HepG2 (cell line): Measurements from ENCODE around the gene BICRAL. TPM values are rescaled to one million over a fixed set of nuclear protein-coding genes. Genes with fewer than 3 reads are reported as not detected.
A peak's percentile ranks its signal among the peaks of the same experiment; 100 is the strongest.

ENCODE experiments used
- AKNA ChIP-seq: sonication (generic); formaldehyde crosslinking; IDR thresholded peaks from 2 replicates; pipeline ENCODE4 v1.4.0; 2020; ENCODE audit warnings: missing genetic modification reagents, borderline replicate concordance
- ARID5B ChIP-seq: IDR thresholded peaks from 2 replicates; pipeline ENCODE4 v1.4.0; 2020; ENCODE audit warnings: mild to moderate bottlenecking, missing genetic modification reagents
- BRCA1 ChIP-seq: sonication (generic); formaldehyde crosslinking; IDR thresholded peaks from 2 replicates; pipeline ENCODE4 v1.4.0; 2020; ENCODE audit warnings: missing genetic modification reagents
- CREB1 ChIP-seq, 2 experiments: fragments of 450-650 bp in 1 of 2; IDR thresholded peaks; 2 replicates each; pipeline ENCODE4 v1.6.1; 2016 to 2017; ENCODE audit warnings: control low read depth in 1 of 2, mild to moderate bottlenecking in 1 of 2, missing compliant biosample characterization in 1 of 2, missing genetic modification characterization in 1 of 2
- CREM ChIP-seq, 2 experiments: sonication (generic) in 1 of 2; formaldehyde crosslinking in 1 of 2; IDR thresholded peaks; 2 replicates each; pipeline versions ENCODE4 v1.4.0 to v1.6.1; 2016 to 2020; ENCODE audit warnings: antibody characterized with exemption in 1 of 2, mild to moderate bottlenecking in 1 of 2, missing genetic modification reagents in 1 of 2
- ELF1 ChIP-seq: sonication (generic); formaldehyde crosslinking; IDR thresholded peaks from 2 replicates; pipeline ENCODE4 v1.4.0; 2020; ENCODE audit warnings: missing genetic modification reagents
- ESRRA ChIP-seq: sonication (generic); formaldehyde crosslinking; IDR thresholded peaks from 2 replicates; pipeline ENCODE4 v1.5.1; 2020; ENCODE audit warnings: mild to moderate bottlenecking, low read depth, missing genetic modification reagents
- JUND ChIP-seq: sonication (generic); formaldehyde crosslinking; IDR thresholded peaks from 2 replicates; pipeline ENCODE4 v1.8.0; 2022; ENCODE audit warnings: mild to moderate bottlenecking, missing genetic modification reagents
- MAFK ChIP-seq, 2 experiments: IDR thresholded peaks in 1 of 2; conservative IDR thresholded peaks in 1 of 2; 2 replicates each; pipeline ENCODE4 v1.6.1; 2011; ENCODE audit warnings: improper control_type of control experiment in 2 of 2, low read length in 2 of 2
- MYC ChIP-seq: sonication (generic); formaldehyde crosslinking; IDR thresholded peaks from 2 replicates; pipeline ENCODE4 v1.9.0; 2021; ENCODE audit warnings: missing genetic modification reagents, borderline replicate concordance
- NFE2 ChIP-seq: sonication (generic); formaldehyde crosslinking; IDR thresholded peaks from 2 replicates; pipeline ENCODE4 v1.4.0; 2020; ENCODE audit warnings: missing genetic modification reagents
- SUZ12 ChIP-seq: fragments of 150-350 bp; IDR thresholded peaks from 2 replicates; pipeline ENCODE4 v1.6.1; 2014; ENCODE audit warnings: low read depth, low read length
- TAF1 ChIP-seq: sonication (generic); formaldehyde crosslinking; IDR thresholded peaks from 2 replicates; pipeline ENCODE4 v1.4.0; 2020; ENCODE audit warnings: missing genetic modification reagents
- ZBTB25 ChIP-seq: IDR thresholded peaks from 2 replicates; pipeline ENCODE4 v1.6.1; 2018; ENCODE audit warnings: missing genetic modification reagents
- ZBTB33 ChIP-seq: sonication (generic); formaldehyde crosslinking; IDR thresholded peaks from 2 replicates; pipeline ENCODE4 v1.4.0; 2020; ENCODE audit warnings: missing genetic modification reagents
- ZFY ChIP-seq: sonication (generic); formaldehyde crosslinking; IDR thresholded peaks from 2 replicates; pipeline ENCODE4 v1.4.0; 2020; ENCODE audit warnings: missing genetic modification reagents
- ZMYM3 ChIP-seq: sonication (generic); formaldehyde crosslinking; IDR thresholded peaks from 2 replicates; pipeline ENCODE4 v1.5.1; 2020; ENCODE audit warnings: mild to moderate bottlenecking, missing genetic modification reagents
- ZNF354B ChIP-seq: sonication (generic); formaldehyde crosslinking; IDR thresholded peaks from 2 replicates; pipeline ENCODE4 v1.8.0; 2022; ENCODE audit warnings: mild to moderate bottlenecking, missing genetic modification reagents
- polyA plus RNA-seq, 8 experiments: library from polyadenylated mRNA; depleted of rRNA in 3 of 8; stranded (reverse) in 7 of 8; unstranded in 1 of 8; fragments of >200 nt; fragmentation: Illumina TruSeq in 4 of 8; extraction: Trizol in 4 of 8; gene quantifications; 2 replicates each; pipeline versions ENCODE4 v1.2.1 to v1.2.3, GENCODE V29; 2011 to 2016; ENCODE audit warnings: low read depth in 4 of 8, missing spikeins in 1 of 8, mixed read lengths in 1 of 8; ENCODE audit not compliant: insufficient read depth in 1 of 8
- total RNA-seq, 5 experiments: library from RNA; depleted of rRNA; stranded (reverse); fragments of >200 nt; fragmentation: Illumina TruSeq; extraction: Trizol; gene quantifications; 2 replicates each; pipeline ENCODE4 v1.2.3, GENCODE V29; 2016; ENCODE audit warnings: low read depth in 1 of 5

The BICRAL gene
- total and polyA plus RNA-seq, 2 of the 13 experiments (the other 11 are each of a cell fraction or from before 2014, with no cell fraction given): 5.0 to 13.5 TPM

- TF ChIP-seq AKNA (CRISPR knock-in tag) (no peak), NFE2 (CRISPR knock-in tag) (0 out of 2 replicates have a peak, but pooled peaks have one; percentile 10), ZBTB33 (CRISPR knock-in tag) (peak; percentile 41; the same call in 1 of the 2 replicates), TAF1 (CRISPR knock-in tag) (0 out of 2 replicates have a peak, but pooled peaks have one; percentile 48), BRCA1 (no peak), ZFY (no peak), JUND (CRISPR knock-in tag) (no peak; the same call in 1 of the 2 replicates), ARID5B (CRISPR knock-in tag) (peak; percentile 70), ESRRA (no peak; the same call in 1 of the 2 replicates), ELF1 (peak; percentile 27; the same call in 1 of the 2 replicates), ZNF354B (no peak), CREB1 (IDR thresholded peaks at IDR 0.05) (no peak), CREB1 (CRISPR knock-in tag; IDR thresholded peaks at IDR 0.05) (0 out of 2 replicates have a peak, but pooled peaks have one; percentile 41), CREM (IDR thresholded peaks at IDR 0.05) (0 out of 2 replicates have a peak, but pooled peaks have one; percentile 12), CREM (CRISPR knock-in tag; IDR thresholded peaks at IDR 0.05) (no peak), SUZ12 (no peak), ZMYM3 (no peak), MAFK (conservative IDR thresholded peaks at IDR 0.05 in 1 of 2, IDR thresholded peaks at IDR 0.05 in 1 of 2; ENCODE audit: low read length in 2 of 2) (0 out of 4 replicates have a peak, but pooled peaks of 1 of the 2 experiments have one; percentile 25), MYC (CRISPR knock-in tag) (no peak; the same call in 1 of the 2 replicates), ZBTB25 (CRISPR knock-in tag) (no peak)
Observed at GRCh38 chr6:42877695-42878094, 95.8 kb downstream of the BICRAL start (continued).
